Fibroblast of skin of left biceps (primary cell): Measurements from ENCODE around the gene NRROS.
"Not testable (repeated sequence)": the region's sequence is repeated elsewhere in the genome, so short reads cannot be mapped to it uniquely, and the experiment has no call there.

Experiments used
- DNase-seq, 2 experiments: peaks; one replicate each; pipeline ENCODE4 v3.0.0-alpha.2; 2013; ENCODE audit warnings: low read depth in 2 of 2

NRROS gene

GRCh38 chr3:196639483-196640296, at the start of gene NRROS:
NRROS (plus strand) TSS chr3:196639694; CDS start chr3:196654540, 14,846 bp downstream.
- DNase-seq: no peak

DNA sequence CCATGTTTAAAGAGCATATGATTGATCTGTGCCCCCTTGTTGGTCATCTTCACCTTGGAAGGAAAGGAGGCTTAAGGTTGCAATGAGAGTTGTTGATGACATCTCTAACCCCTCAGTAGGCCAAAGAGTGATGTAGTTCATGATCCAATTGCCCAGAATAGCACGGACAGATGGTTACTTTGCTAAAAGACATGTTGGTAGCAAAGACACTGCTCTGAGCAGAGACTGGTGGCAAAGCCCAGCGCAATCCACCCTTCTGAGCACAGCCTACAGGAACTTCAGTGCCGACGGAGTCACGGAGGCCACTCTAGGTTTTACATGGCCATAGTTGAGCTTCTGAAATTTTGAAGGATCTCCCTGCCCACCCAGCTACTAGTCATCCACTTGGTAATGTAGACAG, 49.2 kb upstream of the NRROS start:
- DNase-seq: no peak

GRCh38 chr3:196596355-196596754, 43.1 kb upstream of the NRROS start:
- no peak for DNase-seq

DNA sequence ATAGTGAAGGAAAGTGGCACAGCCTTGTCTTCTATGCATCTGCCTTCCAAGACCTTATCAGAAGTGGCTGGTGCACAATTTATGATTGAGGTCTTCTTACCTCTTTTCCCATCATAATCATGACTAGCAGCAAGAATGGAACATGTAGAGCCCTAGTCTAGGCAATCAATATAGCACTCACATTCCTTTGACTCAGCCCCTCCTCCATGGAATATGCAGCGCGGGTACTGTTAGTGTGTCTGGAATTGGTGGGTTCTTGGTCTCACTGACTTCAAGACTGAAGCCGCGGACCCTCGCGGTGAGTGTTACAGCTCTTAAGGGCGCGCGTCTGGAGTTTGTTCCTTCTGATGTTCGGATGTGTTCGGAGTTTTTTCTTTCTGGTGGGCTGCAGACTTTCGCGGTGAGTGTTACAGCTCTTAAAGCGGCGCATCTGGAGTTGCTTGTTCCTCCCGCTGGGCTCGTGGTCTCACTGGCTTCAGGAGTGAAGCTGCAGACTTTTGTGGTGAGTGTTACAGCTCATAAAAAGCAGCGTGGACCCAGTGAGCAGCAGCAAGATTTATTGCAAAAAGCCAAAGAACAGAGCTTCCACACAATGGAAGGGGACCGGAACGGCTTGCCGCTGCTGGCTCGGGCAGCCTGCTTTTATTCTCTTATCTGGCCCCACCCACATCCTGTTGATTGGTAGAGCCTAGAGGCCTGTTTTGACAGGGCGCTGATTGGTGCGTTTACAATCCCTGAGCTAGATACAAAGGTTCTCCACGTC, 41.3 kb upstream of the NRROS start:
- DNase-seq: not testable (repeated sequence)

- no peak for DNase-seq
These were observed 39.8 kb upstream of the NRROS start for GRCh38 chr3:196599734-196600128.

- DNase-seq: no peak
These were observed 39.1 kb upstream of the NRROS start for GRCh38 chr3:196600359-196600758.

GRCh38 chr3:196602673-196603072, 36.8 kb upstream of the NRROS start:
- DNase-seq: no peak

DNA sequence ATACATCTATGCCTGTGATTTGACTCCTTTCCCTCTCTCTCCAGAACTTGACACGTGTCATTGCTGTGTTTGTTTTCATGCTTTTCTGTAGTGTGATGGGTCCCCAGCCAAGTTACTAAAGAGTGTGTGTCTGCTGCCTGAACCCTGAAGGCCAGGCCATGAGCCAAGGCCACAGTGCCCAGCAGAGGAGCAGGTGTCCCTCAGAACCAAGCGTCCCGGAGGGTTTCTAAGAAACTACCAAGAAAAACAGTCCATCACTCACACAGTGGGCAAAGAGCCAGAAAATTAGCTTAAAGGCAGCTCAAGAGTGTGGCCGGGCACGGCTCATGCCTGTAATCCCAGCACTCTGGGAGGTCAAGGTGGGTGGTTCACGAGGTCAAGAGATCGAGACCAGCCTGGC, 35.8 kb upstream of the NRROS start:
- no peak for DNase-seq

DNA sequence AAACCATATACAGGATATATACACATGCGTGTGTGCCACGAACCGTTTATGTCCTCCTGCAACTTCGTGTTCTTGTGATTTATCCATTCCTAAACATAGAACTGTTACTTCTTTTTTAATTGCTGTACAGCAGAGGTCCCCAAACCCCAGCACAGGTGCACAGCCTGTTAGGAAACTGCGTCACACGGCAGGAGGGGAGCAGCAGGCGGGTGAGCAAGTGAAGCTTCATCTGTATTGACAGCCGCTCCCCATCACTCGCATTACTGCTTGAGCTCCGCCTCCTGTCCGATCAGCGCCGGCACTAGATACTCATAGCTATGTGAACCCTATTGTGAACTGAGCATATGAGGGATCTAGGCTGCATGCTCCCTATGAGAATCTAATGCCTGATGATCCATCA, 34.9 kb upstream of the NRROS start:
- DNase-seq: no peak

DNA sequence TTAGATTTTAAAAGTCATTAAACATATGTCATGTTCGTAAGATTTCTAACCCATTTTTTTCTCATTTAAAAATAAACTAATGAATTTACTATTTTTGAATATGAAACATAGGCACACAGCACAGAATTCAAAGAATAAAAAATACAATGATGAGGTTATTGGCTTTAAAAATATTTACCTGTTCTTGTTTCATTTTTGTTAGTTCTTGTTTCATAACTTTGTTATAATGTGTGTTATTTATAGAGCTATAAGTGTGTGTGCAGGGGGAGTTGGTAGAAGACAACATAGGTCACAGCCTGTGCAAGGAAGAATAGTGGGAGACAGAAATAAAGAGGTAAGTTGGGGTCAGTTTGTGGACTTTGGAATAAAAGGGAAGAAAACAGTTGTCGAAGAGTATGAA, 30.8 kb upstream of the NRROS start:
- DNase-seq: no peak

DNA sequence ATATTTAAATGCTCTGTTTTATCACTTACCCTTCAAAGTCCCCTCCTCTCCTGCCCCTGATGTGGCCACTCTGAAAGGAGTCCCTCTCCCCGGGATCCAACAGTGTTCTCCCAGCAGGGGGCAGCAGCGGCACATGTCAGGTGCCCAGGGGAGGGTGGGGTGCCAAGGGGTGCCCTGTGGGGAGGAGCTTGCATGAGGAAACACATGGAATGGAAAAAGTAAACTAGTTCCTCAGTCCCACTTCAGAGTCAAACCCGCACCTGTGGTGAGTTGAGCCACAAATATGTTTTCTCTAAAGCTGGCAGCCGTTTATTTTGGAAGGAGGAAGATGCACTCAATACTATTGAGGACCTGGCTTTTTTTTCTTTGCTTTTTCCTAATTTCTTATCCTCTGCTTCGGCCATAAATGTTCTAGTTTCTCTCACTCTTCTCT, 30.1 kb upstream of the NRROS start:
- DNase-seq: peak; percentile 29 to 35

DNA sequence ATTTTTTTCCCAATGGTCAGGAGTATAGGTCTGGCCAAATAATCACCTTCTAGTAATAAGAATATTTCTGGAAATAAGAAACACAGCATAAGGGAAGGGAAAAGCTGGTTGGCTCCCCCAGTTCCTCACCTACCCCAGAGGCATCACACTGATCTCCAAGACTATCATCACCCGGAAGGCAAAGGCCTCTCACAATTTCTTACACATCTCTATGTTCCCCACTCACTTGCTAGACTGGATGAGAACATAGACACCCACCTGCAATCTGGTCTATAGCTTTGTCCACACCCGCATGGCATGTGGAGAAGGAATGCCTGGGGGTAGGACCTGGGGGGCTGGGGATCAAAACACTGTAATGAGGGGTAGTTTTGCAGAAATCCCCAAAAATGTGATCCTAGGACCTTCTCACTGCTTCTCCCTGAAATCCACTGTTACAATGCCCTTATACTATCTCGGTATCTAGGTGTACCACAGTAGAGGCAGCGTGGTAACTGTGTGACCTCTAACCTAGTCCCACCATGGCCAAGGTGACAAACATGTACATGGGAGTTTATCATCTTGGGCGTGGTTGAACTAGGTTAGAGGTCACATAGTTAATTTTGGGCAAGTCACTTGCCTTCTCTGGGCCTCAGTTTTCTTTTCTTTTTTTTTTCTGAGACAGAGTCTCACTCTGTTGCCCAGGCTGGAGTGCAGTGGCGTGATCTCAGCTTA, 29.5 kb upstream of the NRROS start:
- no peak for DNase-seq

GRCh38 chr3:196611761-196612483, 27.6 kb upstream of the NRROS start:
- DNase-seq: no peak

- DNase-seq: not testable (repeated sequence)
These were observed 24.3 kb upstream of the NRROS start for GRCh38 chr3:196615234-196615633.

GRCh38 chr3:196617256-196617655, 22.2 kb upstream of the NRROS start:
- no peak for DNase-seq

DNA sequence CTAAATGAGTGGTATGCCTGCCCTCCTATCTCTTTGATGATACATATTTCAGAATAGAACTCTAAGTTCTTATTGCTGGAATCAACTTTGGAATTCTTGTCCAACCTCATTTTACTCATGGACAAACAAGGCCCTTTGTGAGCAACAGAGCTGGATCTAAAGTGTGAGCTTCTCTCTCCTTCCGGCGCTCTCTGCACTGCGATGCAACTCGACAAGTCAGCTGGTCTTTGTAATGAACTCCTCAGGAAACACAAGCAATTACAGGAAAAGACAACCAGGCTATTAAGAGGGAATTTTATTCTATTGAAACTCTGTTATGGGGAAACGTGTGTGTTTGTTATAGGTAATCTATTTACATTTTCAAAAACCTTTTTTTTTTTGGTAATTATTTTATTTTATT, 20.3 kb upstream of the NRROS start:
- DNase-seq: no peak

- not testable (repeated sequence) for DNase-seq
These were observed 19.9 kb upstream of the NRROS start for GRCh38 chr3:196619627-196620026.

DNA sequence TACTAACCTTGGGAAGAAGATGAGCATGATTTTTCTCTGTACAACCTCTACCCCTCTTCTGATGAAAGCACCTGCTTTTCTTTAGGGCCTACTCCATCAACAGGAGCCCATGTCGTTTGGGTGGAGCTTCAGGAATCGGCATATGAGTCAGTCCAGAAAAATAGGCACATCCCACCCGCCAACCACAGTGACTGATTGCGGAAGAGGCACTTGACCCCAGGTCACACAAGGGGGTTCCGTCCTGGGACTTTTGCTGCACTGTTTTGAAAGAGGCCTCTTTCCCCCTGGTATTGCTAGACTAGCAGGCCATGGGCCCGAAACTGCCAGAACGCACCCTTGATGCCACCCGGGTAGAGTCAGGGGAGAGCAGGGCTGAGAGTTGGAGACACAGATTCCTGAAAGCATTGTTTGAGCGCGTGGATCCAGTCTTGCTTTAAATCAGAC, 19.3 kb upstream of the NRROS start:
- no peak for DNase-seq

- no peak for DNase-seq
These were observed 18.8 kb upstream of the NRROS start for GRCh38 chr3:196620684-196621083.

GRCh38 chr3:196621611-196622010, 17.9 kb upstream of the NRROS start:
- DNase-seq: no peak

DNA sequence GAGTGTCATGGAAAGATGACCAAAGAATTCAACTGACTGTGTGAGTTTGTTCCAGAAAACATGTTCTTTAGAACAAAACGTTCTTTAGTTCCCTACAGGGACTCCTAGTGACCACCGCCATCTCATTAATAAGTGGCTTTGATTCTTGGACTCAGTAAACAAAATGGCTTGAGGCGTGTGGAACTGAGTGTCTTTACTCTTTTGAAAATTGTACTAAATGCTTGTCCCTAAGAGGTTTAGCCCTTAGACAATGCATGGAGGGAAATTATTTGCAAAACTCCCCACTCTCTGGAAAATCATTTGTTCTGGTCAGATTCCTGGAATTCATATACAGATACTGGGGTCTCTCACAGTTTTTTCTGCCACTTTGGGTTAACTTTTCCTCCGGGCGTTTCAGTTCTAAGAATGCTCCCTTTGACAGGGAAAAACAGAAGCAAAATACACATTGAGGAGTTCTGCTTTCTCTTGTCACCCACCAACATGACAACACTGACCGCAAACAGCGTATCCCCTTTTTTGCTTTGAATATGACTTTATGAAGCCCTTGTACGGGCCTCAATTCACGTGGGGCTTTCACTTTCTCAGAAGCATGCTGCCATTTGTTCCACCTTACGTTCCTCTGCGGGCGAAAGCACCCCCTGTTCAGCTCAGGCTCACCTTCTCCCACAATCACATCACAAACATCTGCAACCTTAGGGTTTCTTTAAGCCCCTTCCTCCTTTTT, 15.3 kb upstream of the NRROS start:
- DNase-seq: no peak
